Activated naive CD4-positive, alpha-beta T cell treated with anti-CD3 and anti-CD28 coated beads, Interleukin-2, amount 10 ng/mL, durations not matched to agents 7 days and 5 days (primary cell): Measurements from ENCODE around the gene CASP8AP2.
"Not testable (repeated sequence)": the region's sequence is repeated elsewhere in the genome, so short reads cannot be mapped to it uniquely, and the experiment has no call there.

Experiments
- CTCF ChIA-PET: fragments of 350-600 bp; sonication (Branson Sonifier 250); formaldehyde crosslinking; loops from one replicate; lab custom pipeline; 2021; ENCODE audit warnings: antibody characterized with exemption; lab: Charles Lee
- DNase-seq: peaks from one replicate; pipeline ENCODE4 v3.0.0-alpha.2; 2020
- H3K27ac Mint-ChIP-seq: one replicate; pipeline ENCODE4 v1.8.0; 2021; ENCODE audit warnings: mild to moderate bottlenecking, moderate library complexity, mixed read lengths
- H3K27me3 Mint-ChIP-seq: one replicate; pipeline ENCODE4 v1.8.0; 2021; ENCODE audit warnings: mild to moderate bottlenecking, mixed read lengths
- H3K36me3 Mint-ChIP-seq: one replicate; pipeline ENCODE4 v1.8.0; 2021; ENCODE audit warnings: mixed read lengths
- H3K4me1 Mint-ChIP-seq: one replicate; pipeline ENCODE4 v1.8.0; 2021; ENCODE audit warnings: mixed read lengths
- H3K4me3 Mint-ChIP-seq: one replicate; pipeline ENCODE4 v1.8.0; 2021; ENCODE audit warnings: mild to moderate bottlenecking, moderate library complexity, mixed read lengths
- H3K9me3 Mint-ChIP-seq: one replicate; pipeline ENCODE4 v1.8.0; 2021; ENCODE audit warnings: mixed read lengths

The CASP8AP2 gene

GRCh38 chr6:89834884-89835792 is 5.5 kb downstream of the CASP8AP2 start:
- peaks cover 61% of the 10 kb centered on the region for H3K36me3 Mint-ChIP-seq
- H3K4me1 Mint-ChIP-seq: peaks cover 66% of the 10 kb centered on the region
- peak overlapping the region; percentile 38 for H3K4me3 Mint-ChIP-seq
- peak; percentile 55 for DNase-seq
- no peaks in the 10 kb centered on the region for H3K9me3 Mint-ChIP-seq
- CTCF ChIA-PET: interaction anchor here (1.1 kb wide), 1 partner anchor 16 kb away, joined by 3 read pairs; the partner anchor contains the start of gene MDN1
- H3K27me3 Mint-ChIP-seq: no peaks in the 10 kb centered on the region
- peak overlapping the region; percentile 93 for H3K27ac Mint-ChIP-seq

- CTCF ChIA-PET: no interaction called here
- Mint-ChIP-seq H3K9me3 (no peaks in the 10 kb centered on the region), H3K27ac (peak overlapping the region; percentile 63), H3K4me1 (peaks cover 57% of the 10 kb centered on the region), H3K36me3 (peaks cover 54% of the 10 kb centered on the region), H3K4me3 (no peak overlapping the region), H3K27me3 (no peaks in the 10 kb centered on the region)
- no peak for DNase-seq
Observed at GRCh38 chr6:89836639-89837222, 7.1 kb downstream of the CASP8AP2 start.

DNA sequence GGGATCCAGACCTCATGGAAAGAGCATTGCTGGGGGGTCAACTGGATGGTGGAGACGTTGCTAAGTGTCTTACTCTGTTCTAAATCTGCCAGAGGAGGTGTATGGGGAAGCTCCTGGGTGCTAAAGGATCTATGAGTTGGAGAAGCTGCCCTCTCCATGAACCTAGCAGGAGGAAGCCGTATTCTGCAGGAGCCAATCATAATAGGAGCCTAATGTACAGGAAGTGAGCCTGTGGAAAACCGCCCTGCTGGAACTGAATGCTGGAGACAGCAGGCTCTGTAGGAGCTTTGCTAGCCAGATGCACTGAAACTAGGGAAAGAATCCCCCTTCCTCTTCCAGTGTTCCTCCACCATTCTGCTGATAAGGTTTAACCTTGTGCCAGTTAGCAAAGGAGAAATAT is 10.9 kb downstream of the CASP8AP2 start:
- H3K4me1 Mint-ChIP-seq: peaks cover 47% of the 10 kb centered on the region
- no peaks in the 10 kb centered on the region for H3K9me3 Mint-ChIP-seq
- H3K27me3 Mint-ChIP-seq: no peaks in the 10 kb centered on the region
- H3K4me3 Mint-ChIP-seq: no peak overlapping the region
- H3K27ac Mint-ChIP-seq: peak overlapping the region; percentile 28
- DNase-seq: no peak
- H3K36me3 Mint-ChIP-seq: peaks cover 36% of the 10 kb centered on the region
- CTCF ChIA-PET: no interaction called here

DNA sequence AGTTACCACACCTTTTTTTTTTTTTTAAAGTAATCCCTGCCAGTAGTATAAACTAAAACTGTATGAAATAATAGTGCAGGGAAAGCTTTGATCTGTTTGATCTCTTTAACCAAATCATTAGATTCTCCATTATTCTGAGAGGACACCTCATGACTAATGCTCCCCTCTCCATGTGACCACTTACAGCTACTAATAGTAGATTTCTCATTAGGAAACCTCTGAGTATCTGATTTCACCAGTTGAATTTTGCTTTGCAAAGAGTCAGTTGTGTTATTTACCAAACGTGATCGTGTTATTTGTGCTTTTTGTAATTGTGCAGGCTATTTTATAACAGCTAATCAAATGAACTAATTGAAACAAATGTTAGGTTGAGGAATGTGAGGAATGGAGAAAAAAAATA is 12.5 kb downstream of the CASP8AP2 start:
- peak overlapping the region; percentile 22 for H3K27ac Mint-ChIP-seq
- peaks cover 27% of the 10 kb centered on the region for H3K36me3 Mint-ChIP-seq
- CTCF ChIA-PET: no interaction called here
- peaks cover 32% of the 10 kb centered on the region for H3K4me1 Mint-ChIP-seq
- H3K9me3 Mint-ChIP-seq: no peaks in the 10 kb centered on the region
- no peak overlapping the region for H3K4me3 Mint-ChIP-seq
- no peaks in the 10 kb centered on the region for H3K27me3 Mint-ChIP-seq
- no peak for DNase-seq

DNA sequence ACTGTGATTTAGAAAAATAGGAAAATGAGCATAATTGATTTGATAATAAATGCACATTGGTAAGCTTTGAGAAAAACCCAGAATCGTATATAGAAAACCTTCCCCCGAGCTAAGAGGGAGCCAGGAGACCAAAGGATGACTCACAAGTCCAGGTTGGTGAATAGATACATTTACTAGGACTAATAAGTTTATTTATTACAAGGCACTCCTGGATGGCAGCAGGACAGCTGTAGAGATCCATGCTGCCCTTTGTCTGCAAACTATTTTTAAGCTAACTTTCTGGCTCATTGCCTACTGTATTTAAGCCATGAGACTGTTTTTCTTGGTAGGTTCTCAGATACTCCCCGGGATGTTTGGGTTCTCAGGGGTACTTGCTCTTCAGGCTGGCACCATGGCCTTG is 13.4 kb downstream of the CASP8AP2 start:
- Mint-ChIP-seq H3K4me1 (peaks cover 28% of the 10 kb centered on the region), H3K27me3 (no peaks in the 10 kb centered on the region), H3K9me3 (no peaks in the 10 kb centered on the region), H3K27ac (peak overlapping the region; percentile 44), H3K4me3 (no peak overlapping the region), H3K36me3 (peaks cover 23% of the 10 kb centered on the region)
- no peak for DNase-seq
- CTCF ChIA-PET: interaction anchor here (0.6 kb wide), 1 partner anchor 14 kb away, joined by 3 read pairs; no protein-coding TSS in a partner anchor

- CTCF ChIA-PET: interaction anchor here (0.6 to 0.9 kb wide), 3 partner anchors 8 to 545 kb away, joined by 3 read pairs; partner anchors contain the start of gene MDN1
- peaks cover 22% of the 10 kb centered on the region for H3K4me1 Mint-ChIP-seq
- not testable (repeated sequence) for H3K27me3 Mint-ChIP-seq, H3K9me3 Mint-ChIP-seq, H3K27ac Mint-ChIP-seq, DNase-seq, H3K4me3 Mint-ChIP-seq
- peaks cover 28% of the 10 kb centered on the region for H3K36me3 Mint-ChIP-seq
Observed at GRCh38 chr6:89847513-89847912, 17.8 kb downstream of the CASP8AP2 start.

- Mint-ChIP-seq H3K9me3 (no peaks in the 10 kb centered on the region), H3K4me1 (peaks cover 12% of the 10 kb centered on the region), H3K36me3 (peaks cover 46% of the 10 kb centered on the region), H3K27me3 (no peaks in the 10 kb centered on the region), H3K27ac (no peak overlapping the region), H3K4me3 (no peak overlapping the region)
- DNase-seq: no peak
- CTCF ChIA-PET: interaction anchor here (0.7 kb wide), 1 partner anchor 32 kb away, joined by 4 read pairs; no protein-coding TSS in a partner anchor
Observed at GRCh38 chr6:89853068-89853467, 23.4 kb downstream of the CASP8AP2 start.

GRCh38 chr6:89858041-89858440 is 28.4 kb downstream of the CASP8AP2 start:
- no peak for DNase-seq
- Mint-ChIP-seq H3K4me1 (peaks cover 22% of the 10 kb centered on the region), H3K36me3 (peaks cover 60% of the 10 kb centered on the region), H3K9me3 (no peaks in the 10 kb centered on the region), H3K27ac (no peak overlapping the region), H3K4me3 (no peak overlapping the region), H3K27me3 (no peaks in the 10 kb centered on the region)
- CTCF ChIA-PET: no interaction called here

DNA sequence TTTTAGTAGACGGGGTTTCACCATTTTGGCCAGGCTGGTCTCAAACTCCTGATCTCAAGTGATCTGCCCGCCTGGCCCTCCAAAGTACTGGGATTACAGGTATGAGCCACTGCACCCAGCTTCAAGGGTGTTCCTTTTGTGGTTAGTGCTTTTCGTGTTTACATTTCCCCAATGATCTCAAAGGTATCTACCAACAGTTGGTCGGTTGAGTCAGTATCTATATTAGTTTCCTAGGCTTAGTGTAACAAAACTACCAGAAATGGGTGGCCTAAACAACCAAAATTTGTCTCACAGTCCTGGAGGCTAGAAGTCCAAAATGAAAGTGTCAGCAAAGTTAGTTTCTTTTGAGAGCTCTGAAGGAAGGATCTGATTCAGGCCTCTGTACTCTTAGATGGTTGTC is 30.1 kb downstream of the CASP8AP2 start:
- no peaks in the 10 kb centered on the region for H3K27me3 Mint-ChIP-seq
- H3K4me1 Mint-ChIP-seq: peaks cover 24% of the 10 kb centered on the region
- H3K36me3 Mint-ChIP-seq: peaks cover 67% of the 10 kb centered on the region
- CTCF ChIA-PET: interaction anchor here (1.2 kb wide), 1 partner anchor 619 kb away, joined by 3 read pairs; no protein-coding TSS in a partner anchor
- H3K9me3 Mint-ChIP-seq: peaks cover 3% of the 10 kb centered on the region
- peak overlapping the region; percentile 71 for H3K27ac Mint-ChIP-seq
- no peak overlapping the region for H3K4me3 Mint-ChIP-seq
- DNase-seq: no peak

GRCh38 chr6:89862273-89862672 is 32.6 kb downstream of the CASP8AP2 start:
- H3K4me3 Mint-ChIP-seq: no peak overlapping the region

DNA sequence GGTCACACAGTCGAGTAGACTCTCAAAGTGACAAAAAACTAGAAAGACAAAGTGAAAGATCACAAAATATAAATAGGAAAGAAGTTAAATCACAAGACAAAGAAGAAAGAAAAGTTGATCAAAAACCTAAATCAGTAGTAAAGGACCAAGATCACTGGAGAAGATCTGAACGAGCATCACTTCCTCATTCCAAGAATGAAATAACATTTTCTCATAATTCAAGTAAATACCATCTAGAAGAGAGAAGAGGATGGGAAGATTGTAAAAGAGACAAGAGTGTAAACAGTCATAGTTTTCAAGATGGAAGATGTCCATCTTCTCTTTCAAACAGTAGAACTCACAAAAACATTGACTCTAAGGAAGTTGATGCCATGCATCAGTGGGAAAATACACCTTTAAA is 33.0 kb downstream of the CASP8AP2 start:
- H3K9me3 Mint-ChIP-seq: peaks cover 3% of the 10 kb centered on the region
- H3K4me3 Mint-ChIP-seq: no peak overlapping the region
- H3K27me3 Mint-ChIP-seq: no peaks in the 10 kb centered on the region
- peaks cover 24% of the 10 kb centered on the region for H3K4me1 Mint-ChIP-seq
- no peak for DNase-seq
- CTCF ChIA-PET: no interaction called here
- peaks cover 71% of the 10 kb centered on the region for H3K36me3 Mint-ChIP-seq
- peak overlapping the region; percentile 56 for H3K27ac Mint-ChIP-seq

More at GRCh38 chr6:89862273-89862672, 32.6 kb downstream of the CASP8AP2 start:
- CTCF ChIA-PET: no interaction called here
- peak overlapping the region; percentile 10 for H3K27ac Mint-ChIP-seq
- H3K27me3 Mint-ChIP-seq: no peaks in the 10 kb centered on the region
- H3K9me3 Mint-ChIP-seq: peaks cover 3% of the 10 kb centered on the region
- H3K4me1 Mint-ChIP-seq: peaks cover 24% of the 10 kb centered on the region
- H3K36me3 Mint-ChIP-seq: peaks cover 67% of the 10 kb centered on the region
- DNase-seq: no peak

GRCh38 chr6:89866024-89866678 is 36.5 kb downstream of the CASP8AP2 start:
- H3K9me3 Mint-ChIP-seq: peaks cover 3% of the 10 kb centered on the region
- H3K4me1 Mint-ChIP-seq: peaks cover 14% of the 10 kb centered on the region
- no peak overlapping the region for H3K27ac Mint-ChIP-seq
- CTCF ChIA-PET: no interaction called here
- peaks cover 78% of the 10 kb centered on the region for H3K36me3 Mint-ChIP-seq
- DNase-seq: no peak
- no peaks in the 10 kb centered on the region for H3K27me3 Mint-ChIP-seq
- no peak overlapping the region for H3K4me3 Mint-ChIP-seq

DNA sequence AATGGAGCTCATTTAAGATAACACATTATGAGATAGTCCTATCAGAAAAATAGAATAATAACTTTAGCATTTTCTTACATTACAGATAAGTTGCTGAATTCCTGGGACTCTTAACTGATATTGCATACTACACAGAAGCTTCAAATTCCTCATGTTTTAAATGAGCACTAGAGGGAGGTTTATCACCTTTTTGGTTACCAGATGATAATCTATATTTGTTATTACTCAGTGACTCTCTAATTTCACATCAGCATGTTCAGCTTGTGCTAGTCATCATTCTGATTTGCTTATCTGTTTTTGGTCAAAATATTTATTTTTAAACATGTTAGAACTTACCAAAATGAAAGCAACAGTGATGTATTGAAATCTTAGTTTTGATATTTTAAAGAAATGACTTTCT is 44.0 kb downstream of the CASP8AP2 start:
- Mint-ChIP-seq H3K36me3 (peaks cover 34% of the 10 kb centered on the region), H3K4me3 (no peak overlapping the region), H3K4me1 (peaks cover 1% of the 10 kb centered on the region), H3K9me3 (no peaks in the 10 kb centered on the region), H3K27ac (no peak overlapping the region), H3K27me3 (no peaks in the 10 kb centered on the region)
- DNase-seq: no peak
- CTCF ChIA-PET: interaction anchor here (1.4 kb wide), 1 partner anchor 9 kb away, joined by 4 read pairs; no protein-coding TSS in a partner anchor

- no peaks in the 10 kb centered on the region for H3K27me3 Mint-ChIP-seq
- CTCF ChIA-PET: no interaction called here
- H3K27ac Mint-ChIP-seq: no peak overlapping the region
- no peak overlapping the region for H3K4me3 Mint-ChIP-seq
- no peak for DNase-seq
- peaks cover 29% of the 10 kb centered on the region for H3K36me3 Mint-ChIP-seq
- no peaks in the 10 kb centered on the region for H3K4me1 Mint-ChIP-seq
- no peaks in the 10 kb centered on the region for H3K9me3 Mint-ChIP-seq
Observed at GRCh38 chr6:89874438-89874837, 44.8 kb downstream of the CASP8AP2 start.
